ENCODE results near the gene AJAP1.

DNA sequence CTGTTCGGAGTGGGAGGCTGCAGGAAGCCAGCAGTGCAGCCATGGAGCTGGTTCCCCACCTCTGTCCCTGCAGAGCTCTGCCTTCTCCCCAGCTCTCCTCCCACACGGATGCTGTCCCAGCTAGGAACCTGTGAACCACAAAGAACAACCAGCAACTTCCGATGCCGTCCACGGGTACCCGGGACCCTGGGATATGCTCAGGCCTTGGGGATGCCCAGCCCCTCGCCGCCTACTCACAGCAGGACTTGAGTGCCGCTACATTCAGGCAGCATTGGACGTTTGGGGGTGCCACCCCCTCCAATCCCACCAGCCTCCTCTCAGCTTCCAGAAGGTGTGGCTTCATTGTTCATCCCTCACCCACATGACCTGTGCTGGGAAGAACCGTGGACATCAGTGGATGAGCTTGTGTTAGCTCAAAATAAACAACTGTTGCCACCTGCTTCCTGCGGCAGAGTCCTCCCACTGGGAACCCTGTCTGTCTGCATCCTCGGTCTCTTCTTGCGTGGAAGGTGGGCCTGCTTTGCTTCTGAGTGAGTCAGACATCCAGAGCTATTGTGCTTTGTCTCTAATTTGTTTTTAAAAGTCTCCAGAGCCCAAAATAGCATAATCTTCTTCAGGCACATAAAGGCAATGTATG lies 20.1 kb upstream of the AJAP1 start:
- TF ChIP-seq, protein P1, sequence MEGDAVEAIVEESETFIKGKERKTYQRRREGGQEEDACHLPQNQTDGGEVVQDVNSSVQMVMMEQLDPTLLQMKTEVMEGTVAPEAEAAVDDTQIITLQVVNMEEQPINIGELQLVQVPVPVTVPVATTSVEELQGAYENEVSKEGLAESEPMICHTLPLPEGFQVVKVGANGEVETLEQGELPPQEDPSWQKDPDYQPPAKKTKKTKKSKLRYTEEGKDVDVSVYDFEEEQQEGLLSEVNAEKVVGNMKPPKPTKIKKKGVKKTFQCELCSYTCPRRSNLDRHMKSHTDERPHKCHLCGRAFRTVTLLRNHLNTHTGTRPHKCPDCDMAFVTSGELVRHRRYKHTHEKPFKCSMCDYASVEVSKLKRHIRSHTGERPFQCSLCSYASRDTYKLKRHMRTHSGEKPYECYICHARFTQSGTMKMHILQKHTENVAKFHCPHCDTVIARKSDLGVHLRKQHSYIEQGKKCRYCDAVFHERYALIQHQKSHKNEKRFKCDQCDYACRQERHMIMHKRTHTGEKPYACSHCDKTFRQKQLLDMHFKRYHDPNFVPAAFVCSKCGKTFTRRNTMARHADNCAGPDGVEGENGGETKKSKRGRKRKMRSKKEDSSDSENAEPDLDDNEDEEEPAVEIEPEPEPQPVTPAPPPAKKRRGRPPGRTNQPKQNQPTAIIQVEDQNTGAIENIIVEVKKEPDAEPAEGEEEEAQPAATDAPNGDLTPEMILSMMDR (IDR thresholded peaks at IDR 0.05), result no peak
- no peak for TF ChIP-seq POLR2A (IDR thresholded peaks at IDR 0.05)

Data from ovary (tissue), 3 donors.